WI38 (cell line): ENCODE measurements around the gene GSTA1.
"Not testable (repeated sequence)": the region's sequence is repeated elsewhere in the genome, so short reads cannot be mapped to it uniquely, and the experiment has no call there.

Source experiments
- H3K4me3 ChIP-seq: 2 replicates; pipeline ENCODE4 v1.5.1; 2011; ENCODE audit warnings: low read depth, mild to moderate bottlenecking, control low read depth, low read length
- TF ChIP-seq, protein P1 (sequence below): IDR thresholded peaks from 2 replicates; pipeline ENCODE4 v1.5.1; 2012; ENCODE audit warnings: low read depth, mild to moderate bottlenecking, control low read depth, low read length

GSTA1 gene

DNA sequence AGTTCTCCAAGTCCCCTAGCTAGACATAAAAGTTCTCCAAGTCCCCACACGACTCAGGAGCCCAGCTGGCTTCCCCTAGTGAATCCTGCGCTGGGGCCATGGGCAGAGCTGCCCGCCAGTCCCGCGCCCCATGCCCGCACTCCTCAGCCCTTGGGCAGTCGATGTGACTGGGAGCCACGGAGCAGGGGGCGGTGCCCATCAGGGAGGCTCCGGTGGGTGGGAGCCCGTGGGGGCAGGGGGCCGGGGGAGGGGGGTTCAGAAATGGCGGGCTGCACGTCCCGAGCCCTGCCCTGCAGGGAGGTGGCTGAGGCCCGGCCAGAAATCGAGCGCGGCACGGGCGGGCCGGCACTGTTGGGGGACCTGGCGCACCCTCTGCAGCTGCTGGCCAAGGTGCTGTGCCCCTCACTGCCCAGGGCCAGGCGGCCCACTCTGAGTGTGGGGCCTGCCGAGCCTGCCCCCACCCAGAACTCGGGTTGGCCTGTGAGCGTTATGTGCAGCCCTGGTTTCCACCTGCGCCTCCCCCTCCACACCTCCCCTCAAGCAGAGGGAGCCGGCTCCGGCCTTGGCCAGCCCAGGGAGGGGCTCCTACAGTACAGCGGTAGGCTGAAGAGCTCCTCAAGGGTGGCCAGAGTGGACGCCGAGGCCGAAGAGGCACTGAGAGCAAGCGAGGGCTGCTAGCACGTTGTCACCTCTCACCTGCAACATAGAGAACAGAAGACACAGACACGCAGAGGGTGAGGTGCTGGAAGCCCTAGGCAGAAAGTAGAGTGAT is 25.6 kb upstream of the GSTA1 start:
- TF ChIP-seq, protein P1, sequence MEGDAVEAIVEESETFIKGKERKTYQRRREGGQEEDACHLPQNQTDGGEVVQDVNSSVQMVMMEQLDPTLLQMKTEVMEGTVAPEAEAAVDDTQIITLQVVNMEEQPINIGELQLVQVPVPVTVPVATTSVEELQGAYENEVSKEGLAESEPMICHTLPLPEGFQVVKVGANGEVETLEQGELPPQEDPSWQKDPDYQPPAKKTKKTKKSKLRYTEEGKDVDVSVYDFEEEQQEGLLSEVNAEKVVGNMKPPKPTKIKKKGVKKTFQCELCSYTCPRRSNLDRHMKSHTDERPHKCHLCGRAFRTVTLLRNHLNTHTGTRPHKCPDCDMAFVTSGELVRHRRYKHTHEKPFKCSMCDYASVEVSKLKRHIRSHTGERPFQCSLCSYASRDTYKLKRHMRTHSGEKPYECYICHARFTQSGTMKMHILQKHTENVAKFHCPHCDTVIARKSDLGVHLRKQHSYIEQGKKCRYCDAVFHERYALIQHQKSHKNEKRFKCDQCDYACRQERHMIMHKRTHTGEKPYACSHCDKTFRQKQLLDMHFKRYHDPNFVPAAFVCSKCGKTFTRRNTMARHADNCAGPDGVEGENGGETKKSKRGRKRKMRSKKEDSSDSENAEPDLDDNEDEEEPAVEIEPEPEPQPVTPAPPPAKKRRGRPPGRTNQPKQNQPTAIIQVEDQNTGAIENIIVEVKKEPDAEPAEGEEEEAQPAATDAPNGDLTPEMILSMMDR, result no peak
- H3K4me3 ChIP-seq, result no peak overlapping the region

DNA sequence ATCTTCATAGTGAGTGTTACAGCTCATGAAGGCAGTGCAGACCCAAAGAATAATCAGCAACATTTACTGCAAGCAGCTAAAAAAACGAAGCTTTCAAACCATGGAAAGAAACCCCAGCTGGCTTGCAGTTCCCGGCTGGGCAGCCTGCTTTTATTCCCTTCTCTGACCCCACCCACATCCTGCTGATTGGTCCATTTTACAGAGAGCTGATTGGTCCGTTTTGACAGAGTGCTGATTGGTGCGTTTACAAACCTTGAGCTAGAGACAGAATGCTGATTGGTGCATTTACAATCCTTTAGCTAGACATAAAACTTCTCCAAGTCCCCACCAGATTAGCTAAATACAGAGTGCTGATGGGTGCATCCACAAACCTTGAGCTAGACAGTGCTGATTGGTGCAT is 25.0 kb upstream of the GSTA1 start:
- not testable (repeated sequence) for H3K4me3 ChIP-seq

DNA sequence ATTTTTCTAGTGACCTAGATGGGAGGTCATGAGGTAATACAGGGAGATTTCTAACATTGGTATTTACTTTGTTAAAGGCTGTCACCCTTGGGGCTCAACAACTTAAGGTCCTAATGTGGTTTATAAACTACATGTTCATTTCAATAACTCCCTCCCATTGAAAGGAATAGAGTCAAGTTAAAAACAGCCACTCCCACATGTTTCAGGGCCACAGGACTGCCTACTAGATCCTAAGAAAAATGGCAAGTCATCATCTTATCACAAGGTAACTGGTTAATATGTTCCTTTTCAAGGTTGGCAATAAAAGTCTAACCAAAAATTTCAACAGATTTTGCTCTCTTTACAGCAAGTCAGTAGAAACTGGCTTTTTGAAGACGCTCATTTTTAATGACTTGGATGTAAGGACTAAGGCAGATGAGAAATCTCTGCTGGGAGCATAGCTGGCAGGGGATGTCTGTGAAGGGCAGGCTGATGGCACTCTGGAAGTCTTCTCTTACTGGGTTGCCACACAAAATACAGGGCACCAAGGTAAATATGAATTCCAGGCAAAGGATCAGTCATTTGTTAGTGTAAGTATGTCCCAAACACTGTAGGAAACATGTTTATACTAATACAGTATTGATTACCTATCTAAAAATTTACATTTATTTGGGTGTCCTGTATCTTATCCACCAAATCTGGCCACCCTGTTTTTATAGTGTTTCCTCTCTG is 23.6 kb upstream of the GSTA1 start:
- H3K4me3 ChIP-seq, result not testable (repeated sequence)

DNA sequence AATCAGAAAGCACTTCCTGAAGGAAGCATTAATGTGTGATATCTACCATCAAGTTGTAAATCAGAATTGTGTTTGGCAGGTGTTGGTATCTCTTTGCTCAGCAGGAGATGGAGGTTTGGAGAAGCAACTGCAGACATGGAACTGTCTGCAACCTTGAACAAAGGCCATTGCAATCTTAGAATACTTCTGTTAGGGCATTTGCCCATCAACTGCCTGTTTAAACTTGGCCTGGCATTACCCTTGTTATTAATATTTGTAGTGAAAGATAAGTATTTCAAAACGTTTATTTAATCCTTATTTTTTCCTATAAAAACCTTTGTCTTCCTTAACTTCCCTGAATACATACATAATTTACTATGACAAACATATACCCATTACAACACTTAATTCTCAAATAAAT is 22.9 kb upstream of the GSTA1 start:
- TF ChIP-seq, protein P1, result no peak
- H3K4me3 ChIP-seq, result no peak overlapping the region

DNA sequence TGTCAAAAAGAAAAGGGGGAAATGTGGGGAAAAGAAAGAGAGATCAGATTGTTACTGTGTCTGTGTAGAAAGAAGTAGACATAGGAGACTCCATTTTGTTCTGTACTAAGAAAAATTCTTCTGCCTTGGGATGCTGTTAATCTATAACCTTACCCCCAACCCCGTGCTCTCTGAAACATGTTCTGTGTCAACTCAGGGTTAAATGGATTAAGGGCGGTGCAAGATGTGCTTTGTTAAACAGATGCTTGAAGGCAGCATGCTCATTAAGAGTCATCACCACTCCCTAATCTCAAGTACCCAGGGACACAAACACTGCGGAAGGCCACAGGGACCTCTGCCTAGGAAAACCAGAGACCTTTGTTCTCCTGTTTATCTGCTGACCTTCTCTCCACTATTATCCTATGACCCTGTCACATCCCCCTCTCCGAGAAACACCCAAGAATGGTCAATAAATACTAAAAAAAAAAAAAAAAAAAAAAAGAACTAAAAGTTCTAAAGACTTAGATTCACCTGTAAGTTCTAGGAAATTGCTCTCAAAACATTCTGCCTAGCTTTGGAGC is 22.4 kb upstream of the GSTA1 start:
- H3K4me3 ChIP-seq, result not testable (repeated sequence)

DNA sequence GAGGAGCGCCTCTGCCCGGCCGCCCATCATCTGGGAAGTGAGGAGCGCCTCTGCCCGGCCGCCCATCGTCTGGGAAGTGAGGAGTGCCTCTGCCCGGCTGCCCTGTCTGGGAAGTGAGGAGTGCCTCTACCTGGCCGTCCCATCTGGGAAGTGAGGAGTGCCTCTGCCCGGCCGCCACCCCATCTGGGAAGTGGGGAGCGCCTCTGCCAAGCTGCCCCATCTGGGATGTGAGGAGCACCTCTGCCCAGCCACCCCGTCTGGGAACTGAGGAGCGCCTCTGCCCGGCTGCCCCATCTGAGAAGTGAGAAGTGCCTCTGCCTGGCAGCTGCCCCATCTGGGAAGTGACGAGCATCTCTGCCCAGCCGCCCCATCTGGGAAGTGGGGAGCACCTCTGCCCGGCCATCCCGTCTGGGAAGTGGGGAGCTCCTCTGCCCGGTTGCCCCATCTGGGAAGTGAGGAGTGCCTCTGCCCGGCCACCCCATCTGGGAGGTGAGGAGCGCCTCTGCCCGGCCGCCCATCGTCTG is 21.7 kb upstream of the GSTA1 start:
- H3K4me3 ChIP-seq, result not testable (repeated sequence)

DNA sequence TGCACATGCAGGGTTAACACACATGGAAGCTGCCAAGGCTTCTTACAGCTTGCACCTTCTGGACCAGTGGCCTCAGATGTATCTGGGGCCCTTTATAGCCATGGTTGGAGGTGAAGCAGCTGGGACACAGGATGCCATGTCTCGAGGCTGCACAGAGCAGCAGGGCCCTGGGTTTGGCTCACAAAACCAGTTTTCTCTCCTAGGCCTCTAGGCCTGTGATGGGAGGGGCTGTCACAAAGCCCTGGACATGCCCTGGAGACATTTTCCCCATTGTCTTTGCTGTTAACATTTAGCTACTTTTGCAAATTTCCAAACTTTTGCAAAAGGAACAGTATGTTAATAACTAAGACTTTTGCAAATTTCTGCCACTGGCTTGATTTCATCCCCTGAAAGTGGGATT is 18.2 kb upstream of the GSTA1 start:
- H3K4me3 ChIP-seq, result no peak overlapping the region
- TF ChIP-seq, protein P1, result no peak

DNA sequence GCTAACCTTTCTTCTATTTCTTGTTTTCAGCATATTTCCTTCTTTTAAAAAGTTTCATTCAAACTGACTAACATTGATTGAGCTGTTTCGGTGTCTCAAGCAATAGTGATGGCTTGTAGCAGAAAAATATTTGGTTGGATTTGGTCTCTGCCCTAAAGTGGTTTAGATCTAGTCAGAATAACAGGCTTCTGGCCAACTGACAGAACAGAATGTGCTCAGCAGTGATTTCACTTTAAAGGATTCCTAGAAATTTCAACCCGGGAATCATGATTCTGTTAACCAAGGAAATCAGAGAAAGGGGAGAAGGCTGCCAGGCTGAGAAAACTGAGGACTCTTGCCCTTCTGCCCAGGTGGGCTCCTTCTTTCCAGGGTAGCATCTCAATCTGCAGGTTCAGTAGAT is 16.6 kb upstream of the GSTA1 start:
- TF ChIP-seq, protein P1, result no peak

DNA sequence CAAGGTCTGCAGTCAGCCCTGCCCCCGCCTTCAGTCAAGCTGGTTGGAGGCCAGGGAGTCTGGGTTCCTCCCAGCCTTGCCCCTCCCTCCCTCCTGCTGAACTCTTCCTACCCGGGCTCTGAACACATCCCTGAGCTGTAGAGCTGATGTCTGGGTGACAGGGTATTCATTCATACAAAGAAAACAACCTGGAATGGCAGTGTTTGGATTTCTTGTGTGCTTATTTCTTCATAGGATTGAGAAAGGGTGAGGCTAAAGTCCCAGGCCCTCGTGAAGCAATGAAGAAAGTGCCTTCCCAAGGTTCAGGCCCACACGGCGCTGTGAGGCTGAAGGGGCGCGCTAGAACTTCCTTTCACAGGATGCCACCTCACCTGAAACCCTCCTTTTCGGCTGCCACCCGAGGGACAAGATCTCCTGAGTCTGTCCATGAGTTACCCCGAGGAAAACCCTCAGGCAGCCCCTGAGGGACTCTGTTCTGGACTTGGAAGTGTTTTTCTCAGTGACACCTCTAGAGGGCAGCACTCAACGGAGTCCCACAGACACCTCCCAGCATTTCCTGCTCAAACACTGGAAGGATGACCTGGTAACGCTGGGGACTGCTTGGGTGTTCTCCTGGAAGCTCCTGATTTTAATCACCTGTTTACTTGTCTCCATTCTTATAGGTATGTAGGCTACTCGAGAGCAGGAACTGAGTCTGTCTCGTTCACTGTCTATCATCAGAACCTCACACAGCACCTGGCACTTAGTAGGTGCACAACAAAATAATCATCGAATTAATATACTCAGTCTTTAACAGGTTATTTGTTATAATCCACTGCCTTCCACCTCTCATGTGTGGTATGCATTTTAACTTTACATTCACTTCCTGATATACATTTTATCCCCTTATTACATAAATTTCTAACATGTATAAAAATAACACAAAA is 11.8 kb upstream of the GSTA1 start:
- H3K4me3 ChIP-seq, result no peak overlapping the region
- TF ChIP-seq, protein P1, result peak; percentile 54; the same call in 1 of the 2 replicates

More for the DNA sequence above, 16.6 kb upstream of the GSTA1 start:
- no peak overlapping the region for H3K4me3 ChIP-seq

DNA sequence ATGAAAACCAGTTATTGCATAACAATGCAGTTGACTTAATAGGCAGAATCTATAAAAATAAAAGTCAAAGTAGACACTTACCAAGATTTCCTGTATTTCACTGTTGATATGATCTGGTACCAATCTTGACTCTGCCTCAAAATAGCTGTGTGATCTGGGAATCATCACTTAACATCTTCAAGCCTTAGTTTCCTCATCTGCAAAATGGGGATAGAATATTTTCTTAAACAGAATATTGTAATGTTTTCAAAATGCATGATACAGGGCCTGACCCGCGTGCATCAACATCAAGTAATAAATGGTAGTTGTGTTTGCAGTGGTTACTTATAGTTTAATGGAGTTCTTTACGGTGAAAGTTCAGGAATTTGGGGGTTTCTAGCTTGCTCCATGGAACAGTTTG is 10.9 kb upstream of the GSTA1 start:
- not testable (repeated sequence) for H3K4me3 ChIP-seq

DNA sequence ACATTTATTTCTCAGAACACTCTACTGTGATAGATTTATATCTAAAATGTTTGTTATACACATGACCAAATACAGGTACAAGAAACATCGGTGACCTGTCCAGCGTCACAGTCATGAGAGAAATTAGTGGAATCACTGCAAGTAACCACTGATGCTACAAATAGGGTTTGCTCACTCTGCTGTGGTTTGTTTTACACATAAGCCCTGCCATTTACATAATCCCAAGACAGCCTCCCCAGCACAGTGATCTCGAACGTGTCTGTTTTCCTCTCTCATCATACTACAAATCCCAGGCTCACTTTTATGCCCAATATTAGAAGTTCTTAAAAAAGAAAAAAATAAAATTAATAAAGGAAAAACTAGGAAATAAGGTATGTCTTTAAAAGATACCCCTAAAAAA is 6.2 kb upstream of the GSTA1 start:
- not testable (repeated sequence) for H3K4me3 ChIP-seq
